ENCODE results near the gene SMLR1.

The SMLR1 gene

DNA sequence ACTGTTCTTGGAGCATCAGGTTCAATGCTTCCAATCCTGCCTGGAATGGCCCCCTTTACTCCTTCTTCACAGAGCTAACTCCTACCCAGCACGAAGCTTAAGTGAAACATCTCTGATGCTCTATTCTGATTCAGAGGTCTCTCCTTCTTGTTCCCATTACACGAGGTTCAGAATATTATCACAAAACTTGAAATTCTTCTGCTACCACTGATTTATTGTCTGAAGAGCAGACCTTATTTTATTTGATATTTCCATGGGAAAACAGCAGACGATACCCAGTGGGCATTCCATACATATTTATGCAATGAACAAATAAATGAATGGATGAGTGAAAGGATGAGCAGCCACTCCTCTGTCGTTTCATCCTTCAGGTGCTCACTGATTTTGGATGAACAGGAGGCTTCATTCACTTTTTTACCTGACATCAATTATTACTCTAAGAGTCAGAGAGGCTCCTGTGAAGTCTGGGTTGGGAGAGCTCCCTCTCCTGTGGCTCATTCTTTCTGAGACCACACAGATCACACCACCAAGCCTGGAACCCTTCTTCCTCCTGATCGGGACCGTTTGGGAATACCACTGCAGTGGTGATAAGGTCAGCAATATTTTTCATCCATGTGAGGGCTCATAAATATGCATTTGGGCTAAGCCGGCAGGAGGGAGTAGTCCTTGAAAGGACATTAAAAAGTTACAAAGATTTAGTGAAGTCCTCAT lies 25.8 kb downstream of the SMLR1 start:
- no peak for DNase-seq (ENCODE audit: low read depth in 2 of 2)

DNA sequence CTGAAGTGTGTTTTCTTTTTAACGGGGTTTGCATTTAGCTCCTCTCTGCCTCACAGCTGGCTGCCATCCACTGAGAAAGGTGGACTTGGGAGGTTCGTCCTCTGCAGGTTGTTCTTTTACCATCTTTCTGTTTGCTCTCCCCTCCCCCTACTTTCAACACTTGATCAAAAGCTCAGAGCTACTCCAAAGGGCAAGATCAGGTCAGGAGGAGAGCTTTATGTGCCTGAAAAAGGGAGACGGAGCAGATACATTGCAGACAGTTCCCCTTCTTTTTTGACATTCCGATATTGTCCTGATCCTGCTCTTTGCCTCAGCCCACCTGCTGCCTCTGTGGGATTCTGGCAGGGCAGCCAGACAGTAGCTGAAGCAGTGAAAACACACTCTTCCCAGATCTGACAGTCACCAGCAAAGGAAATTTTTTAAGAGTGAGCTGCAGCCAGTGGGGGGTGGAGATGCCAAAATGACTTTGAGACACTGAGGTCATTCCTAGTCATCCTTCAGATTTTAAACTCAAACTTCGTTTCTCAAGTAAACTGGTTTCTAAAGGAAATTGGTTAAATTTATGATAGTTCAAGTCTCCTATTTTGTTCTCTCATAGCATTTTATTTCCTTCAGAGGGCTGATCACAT lies 26.5 kb downstream of the SMLR1 start:
- DNase-seq (ENCODE audit: low read depth in 2 of 2) = no peak

GRCh38 chr6:130858054-130858453 lies 30.8 kb downstream of the SMLR1 start:
- no peak for DNase-seq (ENCODE audit: low read depth in 2 of 2)

DNA sequence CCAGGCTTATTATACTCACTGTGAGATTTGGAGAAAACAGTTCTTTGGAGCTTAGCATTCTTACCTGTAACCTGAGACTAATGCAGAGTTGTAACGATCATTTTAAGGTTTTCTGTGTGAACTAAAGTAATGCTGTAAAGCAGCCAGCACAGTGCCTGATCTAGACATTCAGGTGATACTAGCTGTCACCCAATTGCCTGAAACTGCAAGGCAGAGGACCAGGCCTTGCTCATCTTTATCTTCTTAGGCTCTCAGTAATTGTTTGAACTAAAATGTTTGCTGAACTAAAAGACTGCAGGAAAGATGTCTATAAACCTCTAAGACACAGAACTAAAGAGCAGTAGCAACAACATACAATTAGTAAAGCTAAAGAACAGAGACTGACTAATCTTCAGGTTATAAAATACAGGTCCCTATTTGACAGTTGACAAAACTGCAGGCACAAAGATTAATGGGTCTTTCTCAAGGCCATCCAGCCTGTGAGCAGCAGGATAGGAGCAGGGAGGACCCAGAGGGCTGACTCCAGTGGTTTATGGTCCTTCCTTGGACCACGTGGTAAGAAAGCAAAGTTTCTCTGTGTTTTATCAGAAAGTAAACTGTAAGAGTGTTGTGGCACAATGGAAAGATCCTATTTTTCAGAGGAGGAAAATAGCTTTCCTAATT lies 31.4 kb downstream of the SMLR1 start:
- no peak for DNase-seq (ENCODE audit: low read depth in 2 of 2)

DNA sequence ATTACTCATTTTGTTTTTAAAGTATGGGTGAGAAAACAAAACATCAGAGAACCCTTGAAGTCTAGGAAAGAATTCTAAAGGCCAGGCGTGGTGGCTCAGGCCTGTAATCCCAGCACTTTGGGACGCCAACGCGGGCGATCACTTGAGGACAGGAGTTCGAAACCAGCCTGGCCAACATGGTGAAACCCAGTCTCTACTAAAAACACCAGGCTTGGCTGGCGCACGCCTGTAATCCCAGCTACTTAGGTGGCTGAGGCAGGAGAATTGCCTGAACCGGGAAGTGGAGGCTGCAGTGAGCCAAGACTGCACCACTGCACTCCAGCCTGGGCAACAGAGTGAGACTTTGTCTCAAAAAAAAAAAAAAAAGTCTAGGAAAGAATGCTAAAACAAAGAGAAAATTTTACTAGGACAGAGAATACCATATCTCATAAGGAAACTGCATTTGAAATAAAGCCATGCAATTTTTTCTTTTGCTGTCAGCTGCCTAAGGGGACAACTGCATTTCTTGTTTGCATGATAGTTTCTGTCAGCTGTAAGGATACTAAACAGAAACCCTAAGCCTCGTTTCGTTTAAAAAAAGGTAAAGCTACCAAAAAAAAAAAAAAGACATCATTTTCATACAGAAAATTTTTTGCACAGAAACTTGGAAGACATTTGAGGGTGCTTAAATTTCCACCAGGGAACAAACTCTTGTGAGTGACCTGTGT lies 32.1 kb downstream of the SMLR1 start:
- no peak for DNase-seq (ENCODE audit: low read depth in 2 of 2)

GRCh38 chr6:130862370-130862769 lies 35.2 kb downstream of the SMLR1 start:
- DNase-seq (ENCODE audit: low read depth in 2 of 2) = no peak

GRCh38 chr6:130863415-130864230 lies 36.4 kb downstream of the SMLR1 start:
- DNase-seq (ENCODE audit: low read depth in 2 of 2) = no peak

DNA sequence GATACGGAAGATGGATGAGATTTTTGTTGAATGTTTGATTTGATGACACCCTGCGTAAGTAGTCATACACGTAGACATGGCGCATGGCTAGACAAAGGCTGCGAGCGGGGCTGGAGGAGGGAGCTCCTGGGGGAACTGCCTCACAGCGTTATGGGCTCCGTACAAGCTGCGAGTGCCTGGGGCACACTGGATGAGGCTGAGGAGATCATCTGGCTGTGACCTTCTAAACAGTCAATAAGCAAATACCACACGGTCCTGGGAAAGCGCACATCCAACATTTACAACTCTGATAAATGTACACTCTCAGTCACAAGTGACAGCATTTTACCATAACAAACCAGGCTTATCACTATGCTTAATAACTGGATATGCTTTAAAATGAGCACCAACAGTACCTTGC lies 37.1 kb downstream of the SMLR1 start:
- DNase-seq (ENCODE audit: low read depth in 2 of 2) = no peak

GRCh38 chr6:130865793-130866192 lies 38.6 kb downstream of the SMLR1 start:
- no peak for DNase-seq (ENCODE audit: low read depth in 2 of 2)

- no peak for DNase-seq (ENCODE audit: low read depth in 2 of 2)
Observed at GRCh38 chr6:130869681-130870080, 42.5 kb downstream of the SMLR1 start.

DNA sequence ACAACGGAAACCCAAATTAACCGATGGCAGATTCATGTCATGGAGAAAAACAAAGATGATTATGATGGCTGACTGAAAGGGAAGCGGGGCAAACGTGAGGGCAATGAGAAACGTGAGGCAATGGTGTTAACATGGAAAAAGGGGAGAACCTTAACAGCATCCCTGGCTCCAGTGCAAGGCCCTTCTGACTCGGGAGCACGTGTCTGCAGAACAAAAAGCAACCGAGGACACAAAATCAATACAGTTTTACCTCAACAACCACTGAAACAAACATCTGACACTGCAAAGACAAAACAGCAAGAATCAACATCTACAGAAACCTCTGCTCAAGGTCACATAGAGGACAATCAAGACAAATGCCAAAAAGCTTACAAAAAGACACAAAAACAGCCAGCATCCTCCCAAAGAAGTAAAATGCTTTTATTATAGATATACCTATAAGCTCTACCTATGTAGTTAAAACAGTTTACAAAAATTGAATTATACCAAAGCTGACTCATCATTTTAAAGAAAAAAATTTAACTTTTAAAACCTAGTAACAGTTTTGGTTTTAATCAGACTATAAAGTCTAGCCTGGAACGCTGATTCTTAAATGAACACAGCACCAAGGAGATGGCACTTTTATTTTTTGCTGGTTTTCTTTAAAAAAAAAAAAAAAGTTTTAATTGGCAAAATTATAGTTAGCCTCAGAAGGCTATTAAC lies 43.1 kb downstream of the SMLR1 start:
- DNase-seq (ENCODE audit: low read depth in 2 of 2) = no peak

- peak; percentile 33 to 48 for DNase-seq (ENCODE audit: low read depth in 2 of 2)
Observed at GRCh38 chr6:130872250-130873095, 45.3 kb downstream of the SMLR1 start.

GRCh38 chr6:130873746-130874145 lies 46.5 kb downstream of the SMLR1 start:
- no peak for DNase-seq (ENCODE audit: low read depth in 2 of 2)

- DNase-seq (ENCODE audit: low read depth in 2 of 2) = no peak
Observed at GRCh38 chr6:130879826-130880225, 52.6 kb downstream of the SMLR1 start.

- no peak for DNase-seq (ENCODE audit: low read depth in 2 of 2)
Observed at GRCh38 chr6:130882370-130882769, 55.2 kb downstream of the SMLR1 start.

DNA sequence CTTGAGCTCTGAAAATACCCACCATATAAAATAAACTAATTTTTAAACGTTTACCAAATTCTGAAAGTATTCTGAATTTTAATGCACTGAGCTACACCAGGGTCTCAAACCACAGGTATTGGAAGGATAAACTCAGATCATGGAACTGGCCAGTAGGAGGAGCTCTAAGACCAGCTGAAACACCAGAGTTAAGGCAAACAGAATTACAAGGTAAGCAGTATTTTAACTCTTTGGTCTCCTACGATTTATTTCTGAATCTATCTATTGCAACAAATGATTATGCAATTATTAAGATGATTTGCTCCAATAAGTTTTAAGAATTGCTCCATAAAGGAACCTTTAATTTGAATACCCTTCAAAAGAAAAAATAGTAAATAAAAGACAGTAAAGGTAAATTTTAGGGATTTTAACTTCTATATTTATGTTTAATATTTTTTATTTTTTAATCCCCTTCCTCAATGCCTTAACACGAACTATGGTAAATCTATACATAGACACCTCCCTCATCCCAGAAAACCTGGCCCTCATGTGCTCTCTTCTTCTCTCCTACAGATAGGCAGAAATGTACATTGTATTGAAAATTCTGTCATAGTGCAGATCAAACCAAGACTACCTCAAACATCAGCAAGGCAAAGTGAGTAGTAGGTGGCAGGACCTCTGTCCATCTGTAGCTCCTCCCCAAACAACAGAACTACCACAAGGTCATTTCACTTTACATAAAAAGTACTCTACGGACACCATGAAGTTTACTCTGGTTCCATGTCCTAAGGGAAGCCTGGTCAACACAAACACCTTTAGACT lies 58.4 kb downstream of the SMLR1 start:
- peak; percentile 5 to 26 for DNase-seq (ENCODE audit: low read depth in 2 of 2)
